Esophagus squamous epithelium (tissue), 5 donors: ENCODE data around the gene CRHR2. TPM values are rescaled to one million over a fixed set of nuclear protein-coding genes. Genes with fewer than 3 reads are reported as not detected.

Experiments
- DNase-seq: peaks from one replicate; lab custom pipeline; 2025; lab: John Stamatoyannopoulos, UW
- H3K27ac ChIP-seq, 4 donors: fragments of 200-600 bp; sonication (generic); one replicate each; pipeline ENCODE4 v1.5.1; 2016 to 2019; ENCODE audit warnings: mild to moderate bottlenecking in 1 of 4
- H3K27me3 ChIP-seq, 4 donors: fragments of 200-600 bp; sonication (generic); 1 replicate in 3 of 4; 2 replicates in 1 of 4; pipeline versions ENCODE4 v1.5.1 to v1.6.0; 2017 to 2021; ENCODE audit warnings: antibody characterized with exemption in 1 of 4
- H3K36me3 ChIP-seq, 3 donors: fragments of 200-600 bp; sonication (generic); one replicate each; pipeline ENCODE4 v1.5.1; 2016 to 2019
- H3K4me1 ChIP-seq, 3 donors: fragments of 200-600 bp; sonication (generic); one replicate each; pipeline ENCODE4 v1.5.1; 2017 to 2019
- H3K4me3 ChIP-seq, 4 donors: fragments of 200-600 bp; sonication (generic); 1 replicate in 3 of 4; 2 replicates in 1 of 4; pipeline ENCODE4 v1.5.1; 2016 to 2019; ENCODE audit warnings: mild to moderate bottlenecking in 2 of 4, moderate library complexity in 1 of 4
- H3K9me3 ChIP-seq, 3 donors: fragments of 200-600 bp; sonication (generic); one replicate each; pipeline ENCODE4 v1.5.1; 2016 to 2019
- CTCF ChIP-seq, 6 experiments: fragments of 450-650 bp in 4 of 6; fragments of 200-600 bp in 2 of 6; sonication (generic) in 2 of 6; IDR thresholded peaks; one replicate each; pipeline ENCODE4 v1.5.1; 2016 to 2019; ENCODE audit warnings: antibody characterized with exemption in 6 of 6, mild to moderate bottlenecking in 4 of 6, moderate library complexity in 4 of 6
- POLR2A ChIP-seq, 4 donors: fragments of 450-650 bp; IDR thresholded peaks; one replicate each; pipeline ENCODE4 v1.6.1; 2017; ENCODE audit warnings: antibody characterized with exemption in 4 of 4, mild to moderate bottlenecking in 4 of 4, moderate library complexity in 3 of 4
- WGBS, 2 donors: methylation state at CpG; one replicate each; pipeline ENCODE4 v1.1.5; 2018; 5-methylcytosine and 5-hydroxymethylcytosine counted together
- intact Hi-C: fragments of 100-400 bp; cut with DNase I; formaldehyde crosslinking; loops from one replicate; pipeline ENCODE4 v1.15.0; 2022
- total RNA-seq, 4 donors: library from RNA; depleted of rRNA; stranded (reverse); fragments of >200 nt; gene quantifications; one replicate each; pipeline ENCODE4 v1.1.0, GENCODE V29; 2016
- donor health status: DM: yes; HTN: yes; CAD: no.

The CRHR2 gene
- total RNA-seq, 4 donors from 2014 or later = under 0.01 to 0.09 TPM; not detected in 2

- TF ChIP-seq CTCF (IDR thresholded peaks at IDR 0.05) (no peak), POLR2A (IDR thresholded peaks at IDR 0.05) (no peak)
- H3K27me3 ChIP-seq = no peaks in the 10 kb centered on the region
- peaks cover 0 to 99% (median 22%) of the 10 kb centered on the region in 3 donors for H3K36me3 ChIP-seq
- H3K4me1 ChIP-seq = no peaks in the 10 kb centered on the region
- intact Hi-C loops = loop anchor here (10.0 kb wide), 1 partner anchor 121 kb away; no protein-coding TSS in a partner anchor
- no peak overlapping the region for H3K27ac ChIP-seq
- H3K4me3 ChIP-seq = no peak overlapping the region
- WGBS, 2 donors = 87 to 97% methylated on average over 4 of the region's 4 CpGs
- no peak for DNase-seq
- H3K9me3 ChIP-seq = no peaks in the 10 kb centered on the region
Measured at GRCh38 chr7:30613366-30614325, 68.6 kb downstream of the CRHR2 start.

- H3K9me3 ChIP-seq = no peaks in the 10 kb centered on the region
- WGBS, 2 donors = 77 to 80% methylated on average over 6 of the region's 6 CpGs
- intact Hi-C loops = loop anchor here (10.0 kb wide), 1 partner anchor 122 kb away; no protein-coding TSS in a partner anchor
- H3K36me3 ChIP-seq = peaks cover 0 to 99% (median 22%) of the 10 kb centered on the region in 3 donors
- no peak overlapping the region for H3K4me3 ChIP-seq
- H3K27me3 ChIP-seq = no peaks in the 10 kb centered on the region
- H3K27ac ChIP-seq = no peak overlapping the region
- DNase-seq = no peak
- no peaks in the 10 kb centered on the region for H3K4me1 ChIP-seq
- TF ChIP-seq CTCF (IDR thresholded peaks at IDR 0.05) (no peak), POLR2A (IDR thresholded peaks at IDR 0.05) (no peak)
Measured at GRCh38 chr7:30612658-30613265, 69.5 kb downstream of the CRHR2 start.

- H3K4me3 ChIP-seq = no peak overlapping the region
- H3K27ac ChIP-seq = no peak overlapping the region
- no peak for DNase-seq
- intact Hi-C loops = no loop called here
- no peaks in the 10 kb centered on the region for H3K4me1 ChIP-seq
- TF ChIP-seq POLR2A (IDR thresholded peaks at IDR 0.05) (no peak), CTCF (IDR thresholded peaks at IDR 0.05) (no peak)
- H3K9me3 ChIP-seq = no peaks in the 10 kb centered on the region
- WGBS, 2 donors = 92 to 96% methylated on average over 3 of the region's 3 CpGs
- H3K36me3 ChIP-seq = peaks cover 0 to 100% (median 30%) of the 10 kb centered on the region in 3 donors
- no peaks in the 10 kb centered on the region for H3K27me3 ChIP-seq
Measured at GRCh38 chr7:30605832-30606231, 76.4 kb downstream of the CRHR2 start.

- WGBS, 2 donors = 88 to 92% methylated on average over 3 of the region's 3 CpGs
- no peaks in the 10 kb centered on the region for H3K27me3 ChIP-seq
Measured at GRCh38 chr7:30604901-30605300, 77.4 kb downstream of the CRHR2 start.

More at GRCh38 chr7:30604901-30605300, 77.4 kb downstream of the CRHR2 start:
- intact Hi-C loops = no loop called here
- Histone ChIP-seq H3K4me3 (no peak overlapping the region), H3K9me3 (no peaks in the 10 kb centered on the region), H3K4me1 (no peaks in the 10 kb centered on the region), H3K27ac (no peak overlapping the region), H3K36me3 (peaks cover 3 to 100% (median 36%) of the 10 kb centered on the region in 3 donors)
- TF ChIP-seq POLR2A (IDR thresholded peaks at IDR 0.05) = no peak
- no peak for TF ChIP-seq CTCF (IDR thresholded peaks at IDR 0.05)
- no peak for DNase-seq

Other genes starting within 250 kb of the CRHR2 start
- 10 to 100 TPM in 1 of 4 donors, 1 to 10 TPM in 3; 4.2 to 13.0 (median 6.2) TPM for gene NOD1, start 203.7 kb downstream of the CRHR2 start, total RNA-seq
- gene GGCT, start 177.6 kb downstream of the CRHR2 start, total RNA-seq = 10 to 100 TPM; 42.3 to 74.9 (median 63.9) TPM
- gene GARS1, start 87.6 kb downstream of the CRHR2 start, total RNA-seq = 100 to 1,000 TPM in 2 of 4 donors, 10 to 100 TPM in 2; 79.2 to 125 (median 97.3) TPM
- gene INMT, start 69.7 kb upstream of the CRHR2 start, total RNA-seq = 10 to 100 TPM in 2 of 4 donors, 1 to 10 TPM in 1, under 1 TPM in 1; 0.76 to 40.2 (median 7.8) TPM
- 1 to 10 TPM; 2.5 to 6.3 (median 3.3) TPM for gene MINDY4, start 89.0 kb upstream of the CRHR2 start, total RNA-seq
- gene AQP1, start 229.4 kb upstream of the CRHR2 start, total RNA-seq = 100 to 1,000 TPM in 1 of 4 donors, 10 to 100 TPM in 3; 14.9 to 159 (median 44.7) TPM